Osteocyte (in vitro differentiated cells): ENCODE measurements around the gene SLC18B1. TPM values are rescaled to one million over a fixed set of nuclear protein-coding genes. Genes with fewer than 3 reads are reported as not detected.

ENCODE experiments used
- DNase-seq: peaks from one replicate; pipeline ENCODE4 v3.0.0; 2021; ENCODE audit warnings: mixed read lengths; ENCODE audit not compliant: unreplicated experiment; ENCODE audit errors: extremely low spot score
- H3K27ac Mint-ChIP-seq: one replicate; pipeline ENCODE4 v1.8.0; 2021; ENCODE audit warnings: mild to moderate bottlenecking, mixed read lengths; ENCODE audit not compliant: unreplicated experiment
- H3K27me3 Mint-ChIP-seq: one replicate; pipeline ENCODE4 v1.8.0; 2021; ENCODE audit warnings: mixed read lengths; ENCODE audit not compliant: unreplicated experiment
- H3K36me3 Mint-ChIP-seq: one replicate; pipeline ENCODE4 v1.8.0; 2021; ENCODE audit warnings: mixed read lengths; ENCODE audit not compliant: unreplicated experiment
- H3K4me1 Mint-ChIP-seq: one replicate; pipeline ENCODE4 v1.8.0; 2021; ENCODE audit warnings: mixed read lengths; ENCODE audit not compliant: unreplicated experiment
- H3K4me3 Mint-ChIP-seq: one replicate; pipeline ENCODE4 v1.8.0; 2021; ENCODE audit warnings: mild to moderate bottlenecking, moderate library complexity, mixed read lengths; ENCODE audit not compliant: unreplicated experiment
- H3K9me3 Mint-ChIP-seq: one replicate; pipeline ENCODE4 v1.8.0; 2021; ENCODE audit warnings: mixed read lengths; ENCODE audit not compliant: unreplicated experiment
- long read RNA-seq: library from polyadenylated mRNA; unstranded; transcript quantifications from one replicate; pipeline ENCODE4 v2.0.0, GENCODE V29; 2021
- total RNA-seq: library from RNA; stranded (reverse); gene quantifications from 2 replicates; pipeline ENCODE4 v1.2.1, GENCODE V29; 2021
- TF ChIP-seq, protein P1 (sequence below): fragments of 200-600 bp; sonication (generic); IDR thresholded peaks from 2 replicates; pipeline ENCODE4 v1.5.0; 2021; ENCODE audit warnings: antibody characterized with exemption, mild to moderate bottlenecking, moderate library complexity

SLC18B1 gene
- total RNA-seq: 3.3 and 4.9 TPM in 2 replicates
- long read RNA-seq, transcript SLC18B1-201 (14 exons, 2,368 nt): major isoform, 26 of 34 reads
- long read RNA-seq, partial matches to known transcripts: 1 of 34 reads
- long read RNA-seq, other reads (novel, unspliced or antisense): 7 of 34 reads

DNA sequence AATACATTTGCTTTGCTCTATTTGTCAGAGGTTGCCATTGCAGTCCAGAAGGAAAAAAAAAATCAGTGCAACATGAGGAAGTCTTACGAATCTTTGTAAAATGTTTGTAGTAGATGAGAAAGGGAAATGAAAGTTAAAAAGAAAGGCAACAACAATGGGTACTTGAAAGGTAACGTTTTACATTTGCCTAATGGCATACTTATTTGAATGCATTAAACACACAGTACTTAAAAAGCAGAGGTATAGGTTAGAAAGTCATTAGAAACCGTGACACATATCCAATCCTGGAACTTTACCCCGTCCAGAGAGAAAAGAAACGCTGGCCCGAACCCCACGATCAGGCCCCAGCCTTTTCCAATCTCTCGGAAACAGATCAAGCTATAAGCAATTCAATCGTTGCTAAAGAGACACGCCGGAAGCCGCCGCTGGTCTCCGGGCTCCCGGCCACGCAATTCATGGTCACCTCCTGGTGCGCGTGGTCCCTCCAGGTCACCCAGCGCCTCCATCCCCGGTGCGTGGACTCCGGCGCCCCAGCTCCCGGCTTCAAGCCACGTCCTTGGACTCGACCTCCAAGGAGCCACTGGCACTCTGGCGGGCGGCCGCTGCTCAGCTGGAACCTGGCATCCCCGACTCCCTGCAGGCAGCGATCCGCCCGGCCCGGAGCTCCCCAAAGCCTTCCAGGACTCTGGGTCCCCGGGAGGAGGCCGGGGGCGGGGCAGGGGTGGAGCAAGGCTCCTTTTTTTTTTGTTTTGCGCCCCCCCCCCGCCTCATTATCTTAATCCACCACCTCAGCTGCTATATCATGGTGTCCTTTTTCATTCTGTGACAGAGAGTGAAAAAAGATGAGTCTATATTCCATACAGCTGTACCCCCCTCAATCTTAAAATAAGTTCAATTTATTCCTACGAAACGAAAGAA lies at the start of gene SLC18B1:
Gene SLC18B1, minus strand, starts transcription at position 687 of the 918 bp plus-strand sequence. Its CDS starts 181 bp downstream, at position 506.
- TF ChIP-seq, protein P1, sequence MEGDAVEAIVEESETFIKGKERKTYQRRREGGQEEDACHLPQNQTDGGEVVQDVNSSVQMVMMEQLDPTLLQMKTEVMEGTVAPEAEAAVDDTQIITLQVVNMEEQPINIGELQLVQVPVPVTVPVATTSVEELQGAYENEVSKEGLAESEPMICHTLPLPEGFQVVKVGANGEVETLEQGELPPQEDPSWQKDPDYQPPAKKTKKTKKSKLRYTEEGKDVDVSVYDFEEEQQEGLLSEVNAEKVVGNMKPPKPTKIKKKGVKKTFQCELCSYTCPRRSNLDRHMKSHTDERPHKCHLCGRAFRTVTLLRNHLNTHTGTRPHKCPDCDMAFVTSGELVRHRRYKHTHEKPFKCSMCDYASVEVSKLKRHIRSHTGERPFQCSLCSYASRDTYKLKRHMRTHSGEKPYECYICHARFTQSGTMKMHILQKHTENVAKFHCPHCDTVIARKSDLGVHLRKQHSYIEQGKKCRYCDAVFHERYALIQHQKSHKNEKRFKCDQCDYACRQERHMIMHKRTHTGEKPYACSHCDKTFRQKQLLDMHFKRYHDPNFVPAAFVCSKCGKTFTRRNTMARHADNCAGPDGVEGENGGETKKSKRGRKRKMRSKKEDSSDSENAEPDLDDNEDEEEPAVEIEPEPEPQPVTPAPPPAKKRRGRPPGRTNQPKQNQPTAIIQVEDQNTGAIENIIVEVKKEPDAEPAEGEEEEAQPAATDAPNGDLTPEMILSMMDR: no peak
- DNase-seq: no peak
- no peaks in the 10 kb centered on the region for H3K9me3 Mint-ChIP-seq
- peaks cover 11% of the 10 kb centered on the region for H3K4me1 Mint-ChIP-seq
- H3K4me3 Mint-ChIP-seq: peak within 1 kb of the TSS; percentile 84
- peaks cover 15% of the 10 kb centered on the region for H3K27me3 Mint-ChIP-seq
- H3K27ac Mint-ChIP-seq: peak within 1 kb of the TSS; percentile 12
- peaks cover 2% of the 10 kb centered on the region for H3K36me3 Mint-ChIP-seq

DNA sequence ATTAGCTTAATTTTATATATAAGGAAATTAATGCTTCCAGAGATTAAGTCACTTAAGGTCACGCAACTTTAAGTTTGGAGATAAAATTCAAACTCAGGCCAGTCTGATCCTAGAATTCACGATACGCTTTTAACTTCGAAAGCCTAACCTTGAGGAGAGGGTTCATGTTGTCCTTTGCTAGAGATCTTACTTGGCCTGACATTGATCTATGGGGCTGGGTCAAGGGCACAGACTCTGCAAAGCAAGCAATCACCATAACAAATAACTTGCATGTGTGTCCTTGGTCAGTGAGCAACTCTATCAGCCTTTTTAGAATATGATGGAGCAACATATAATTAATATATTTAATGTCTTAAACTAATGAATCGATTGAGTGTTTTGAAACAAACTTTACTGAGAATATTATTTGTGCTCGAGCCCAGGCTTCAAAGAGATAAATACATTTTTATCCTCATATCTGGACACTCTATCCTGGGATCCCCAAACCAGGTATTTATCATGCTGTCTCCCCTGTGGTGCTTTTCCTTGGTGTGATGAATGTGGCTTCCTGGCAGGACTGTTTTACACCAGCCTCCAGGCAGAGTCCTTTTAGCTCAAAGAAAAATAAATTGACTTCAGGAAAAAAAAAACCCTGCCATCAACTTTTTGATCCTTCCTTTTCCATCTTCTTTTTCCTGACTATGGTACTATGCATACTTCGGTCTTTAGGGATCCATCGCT lies 45.0 kb upstream of the SLC18B1 start:
- Mint-ChIP-seq H3K9me3 (no peaks in the 10 kb centered on the region), H3K4me3 (no peak overlapping the region), H3K4me1 (no peaks in the 10 kb centered on the region), H3K27me3 (peaks cover 12% of the 10 kb centered on the region), H3K36me3 (no peaks in the 10 kb centered on the region), H3K27ac (no peak overlapping the region)
- TF ChIP-seq, protein P1: no peak
- no peak for DNase-seq

DNA sequence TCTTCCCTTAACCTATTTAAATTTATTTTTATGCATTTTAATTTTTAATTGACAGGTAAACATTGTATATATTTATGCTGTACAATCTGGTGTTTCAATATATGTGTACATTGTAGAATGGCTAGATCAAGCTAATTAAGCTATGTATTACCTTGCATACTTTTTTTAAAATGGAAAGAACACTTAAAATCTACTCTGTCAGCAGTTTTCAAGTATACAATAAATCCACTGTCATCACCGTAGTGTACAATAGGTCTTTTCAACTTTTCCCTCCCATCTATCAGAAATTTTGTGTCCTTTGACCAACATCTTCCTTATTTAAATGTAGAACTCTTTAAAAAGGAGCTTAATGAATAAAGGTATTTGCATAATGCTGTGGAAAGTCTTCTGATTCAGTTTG lies 43.5 kb upstream of the SLC18B1 start:
- Mint-ChIP-seq H3K27me3 (peaks cover 12% of the 10 kb centered on the region), H3K9me3 (no peaks in the 10 kb centered on the region), H3K4me1 (no peaks in the 10 kb centered on the region), H3K36me3 (no peaks in the 10 kb centered on the region), H3K27ac (no peak overlapping the region), H3K4me3 (no peak overlapping the region)
- DNase-seq: no peak
- TF ChIP-seq, protein P1: no peak

DNA sequence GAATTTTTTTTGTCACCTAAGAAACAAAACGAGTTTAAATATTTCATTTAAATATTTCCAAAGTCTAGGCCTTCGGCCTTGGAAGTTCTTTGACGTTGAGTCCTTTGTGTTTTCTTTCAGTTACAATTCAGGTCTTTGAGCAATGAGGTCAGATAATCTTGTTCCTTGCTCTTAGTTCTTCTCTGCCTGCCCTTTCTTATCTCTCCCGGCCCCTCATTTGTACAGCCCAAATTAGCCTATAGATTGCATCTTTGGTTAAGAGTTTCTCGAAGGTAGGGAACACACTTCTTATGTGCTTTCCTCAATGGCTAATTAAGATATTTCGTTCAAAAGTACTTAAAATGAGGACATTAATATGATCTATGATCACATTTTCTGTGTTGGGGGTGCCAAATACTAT lies 34.5 kb upstream of the SLC18B1 start:
- TF ChIP-seq, protein P1: no peak
- no peak for DNase-seq
- Mint-ChIP-seq H3K36me3 (no peaks in the 10 kb centered on the region), H3K27me3 (no peaks in the 10 kb centered on the region), H3K9me3 (no peaks in the 10 kb centered on the region), H3K27ac (no peak overlapping the region), H3K4me1 (no peaks in the 10 kb centered on the region), H3K4me3 (no peak overlapping the region)

DNA sequence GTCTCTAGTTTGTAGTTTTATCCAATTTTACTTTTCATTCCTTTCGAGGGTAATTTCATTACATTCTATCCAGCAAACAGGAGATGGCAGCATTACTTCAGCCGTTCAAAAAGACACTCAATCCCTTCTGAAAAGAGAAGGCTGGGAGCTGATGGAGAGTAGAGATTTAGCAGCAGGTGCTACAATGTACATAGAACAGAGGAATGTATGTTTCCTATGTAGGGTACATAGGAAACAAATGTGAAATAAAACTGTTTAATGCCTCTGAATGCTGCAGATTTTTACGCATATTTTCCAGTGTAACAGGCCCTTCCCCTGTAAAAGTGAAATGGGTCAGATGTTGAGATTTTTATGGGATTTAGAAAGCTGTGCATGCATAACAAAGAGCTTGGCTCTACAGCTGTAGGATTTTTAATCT lies 31.9 kb upstream of the SLC18B1 start:
- Mint-ChIP-seq H3K9me3 (no peaks in the 10 kb centered on the region), H3K27ac (no peak overlapping the region), H3K27me3 (no peaks in the 10 kb centered on the region)

More for the DNA sequence above, 31.9 kb upstream of the SLC18B1 start:
- H3K4me1 Mint-ChIP-seq: no peaks in the 10 kb centered on the region
- H3K36me3 Mint-ChIP-seq: no peaks in the 10 kb centered on the region
- DNase-seq: no peak
- no peak overlapping the region for H3K4me3 Mint-ChIP-seq
- TF ChIP-seq, protein P1: peak; percentile 78
